SK-N-SH (cell line): ENCODE measurements around the gene KCNA1. TPM values are rescaled to one million over a fixed set of nuclear protein-coding genes. Genes with fewer than 3 reads are reported as not detected.

Experiments
- CTCF ChIA-PET: fragments of 300-600, 350-600 bp; formaldehyde crosslinking; extraction: SDS; loops from one replicate; lab custom pipeline; 2021; lab: Yijun Ruan, JAX
- POLR2A ChIA-PET: fragments of 350-600 bp; sonication (Branson Sonifier 250); formaldehyde crosslinking; extraction: SDS; loops from one replicate; lab custom pipeline; 2020; ENCODE audit warnings: antibody characterized with exemption, inconsistent platforms; lab: Yijun Ruan, JAX
- DNase-seq: peaks from one replicate; pipeline ENCODE4 v3.0.0; 2012
- H2AFZ ChIP-seq: fragments of 200-600 bp; sonication (generic); 2 replicates; pipeline ENCODE4 v1.8.1; 2016; ENCODE audit warnings: antibody characterized with exemption, mild to moderate bottlenecking, low read depth
- H3F3A ChIP-seq: fragments of 200-600 bp; sonication (generic); replicated peaks from 2 replicates; pipeline ENCODE3; 2016; ENCODE audit warnings: antibody characterized with exemption, mild to moderate bottlenecking; ENCODE audit not compliant: insufficient read depth
- H3K27ac ChIP-seq, 2 experiments: fragments of 200-500 bp in 1 of 2; fragments of 200-600 bp in 1 of 2; sonication (Bioruptor generic) in 1 of 2; sonication (generic), shearing (Covaris generic) in 1 of 2; 2 replicates each; pipeline versions ENCODE4 v1.5.1 to v1.6.1; 2014 to 2016; ENCODE audit warnings: low read depth in 2 of 2, inconsistent platforms in 1 of 2, low read length in 1 of 2, mild to moderate bottlenecking in 1 of 2, mixed read lengths in 1 of 2
- H3K27me3 ChIP-seq: fragments of 200-600 bp; sonication (generic), shearing (Covaris generic); 2 replicates; pipeline ENCODE4 v1.6.1; 2016; ENCODE audit warnings: mixed run types; ENCODE audit not compliant: insufficient read depth
- H3K36me3 ChIP-seq, 2 experiments: fragments of 200-500 bp in 1 of 2; fragments of 200-600 bp in 1 of 2; sonication (Bioruptor generic) in 1 of 2; sonication (generic) in 1 of 2; replicated peaks in 1 of 2; 2 replicates each; pipeline versions ENCODE3 to v1.5.1; 2014 to 2016; ENCODE audit warnings: low read length in 1 of 2, mild to moderate bottlenecking in 1 of 2; ENCODE audit not compliant: insufficient read depth in 2 of 2, control insufficient read depth in 1 of 2
- H3K4me1 ChIP-seq, 2 experiments: fragments of 200-500 bp in 1 of 2; fragments of 200-600 bp in 1 of 2; sonication (Bioruptor generic) in 1 of 2; sonication (generic), shearing (Covaris generic) in 1 of 2; 2 replicates each; pipeline versions ENCODE4 v1.5.1 to v1.6.1; 2014 to 2016; ENCODE audit warnings: low read depth in 1 of 2, low read length in 1 of 2, mixed run types in 1 of 2; ENCODE audit not compliant: insufficient read depth in 2 of 2, control insufficient read depth in 1 of 2
- H3K4me2 ChIP-seq: fragments of 200-600 bp; sonication (generic), shearing (Covaris generic); 2 replicates; pipeline ENCODE4 v1.6.1; 2017; ENCODE audit warnings: mixed run types
- H3K4me3 ChIP-seq, 2 experiments: fragments of 200-500 bp in 1 of 2; fragments of 200-600 bp in 1 of 2; sonication (Bioruptor generic) in 1 of 2; sonication (generic), shearing (Covaris generic) in 1 of 2; 2 replicates each; pipeline versions ENCODE4 v1.5.1 to v1.8.1; 2014 to 2016; ENCODE audit warnings: low read depth in 2 of 2, inconsistent platforms in 1 of 2, low read length in 1 of 2, mild to moderate bottlenecking in 1 of 2, mixed read lengths in 1 of 2, moderate library complexity in 1 of 2
- H3K79me2 ChIP-seq: fragments of 200-600 bp; sonication (generic); 2 replicates; pipeline ENCODE4 v1.8.1; 2017; ENCODE audit warnings: mild to moderate bottlenecking; ENCODE audit not compliant: insufficient read depth
- H3K9ac ChIP-seq: fragments of 200-600 bp; sonication (generic); 2 replicates; pipeline ENCODE4 v1.6.1; 2017; ENCODE audit warnings: mixed run types
- H3K9me2 ChIP-seq: fragments of 200-600 bp; sonication (generic); 2 replicates; pipeline ENCODE4 v1.6.1; 2017; ENCODE audit warnings: mixed run types
- H3K9me3 ChIP-seq: fragments of 200-600 bp; sonication (generic); 2 replicates; pipeline ENCODE4 v1.6.1; 2017; ENCODE audit warnings: mixed run types, mild to moderate bottlenecking, moderate library complexity
- H4K20me1 ChIP-seq: fragments of 200-600 bp; sonication (generic); 2 replicates; pipeline ENCODE4 v1.6.1; 2017; ENCODE audit warnings: mild to moderate bottlenecking, mixed run types; ENCODE audit not compliant: insufficient read depth
- ELF1 ChIP-seq: IDR thresholded peaks from 2 replicates; pipeline ENCODE4 v1.4.0; 2012
- EP300 ChIP-seq, 2 experiments: IDR thresholded peaks; 2 replicates each; pipeline versions ENCODE4 v1.4.0 to v1.6.1; 2012; ENCODE audit warnings: borderline replicate concordance in 1 of 2, low read depth in 1 of 2, low read length in 1 of 2
- GATA2 ChIP-seq: sonication (generic); formaldehyde crosslinking; IDR thresholded peaks from 2 replicates; pipeline ENCODE4 v1.5.0; 2020; ENCODE audit warnings: mild to moderate bottlenecking, missing genetic modification reagents
- MEF2A ChIP-seq: IDR thresholded peaks from 2 replicates; pipeline ENCODE4 v1.4.0; 2012; ENCODE audit warnings: low read depth, borderline replicate concordance
- NRF1 ChIP-seq: IDR thresholded peaks from 2 replicates; pipeline ENCODE4 v1.6.1; 2012; ENCODE audit warnings: low read depth, mild to moderate bottlenecking, low read length
- POLR2AphosphoS5 ChIP-seq: IDR thresholded peaks from 2 replicates; pipeline ENCODE4 v1.6.1; 2012; ENCODE audit warnings: low read depth, low read length
- RAD21 ChIP-seq: IDR thresholded peaks from 2 replicates; pipeline ENCODE4 v1.6.1; 2012; ENCODE audit warnings: mild to moderate bottlenecking, low read length
- RFX5 ChIP-seq: IDR thresholded peaks from 2 replicates; pipeline ENCODE4 v1.6.1; 2012; ENCODE audit warnings: mild to moderate bottlenecking, improper control_type of control experiment, low read length
- TAF1 ChIP-seq: IDR thresholded peaks from 2 replicates; pipeline ENCODE4 v1.6.1; 2012; ENCODE audit warnings: low read depth, mild to moderate bottlenecking, low read length, moderate library complexity, borderline replicate concordance
- TEAD4 ChIP-seq: IDR thresholded peaks from 2 replicates; pipeline ENCODE4 v1.4.0; 2012; ENCODE audit warnings: mild to moderate bottlenecking, borderline replicate concordance; ENCODE audit not compliant: insufficient read depth
- YY1 ChIP-seq: IDR thresholded peaks from 2 replicates; pipeline ENCODE4 v1.4.0; 2012; ENCODE audit warnings: low read depth, mild to moderate bottlenecking
- WGBS: methylation state at CpG from one replicate; pipeline ENCODE4 v1.1.6; 2017; ENCODE audit warnings: low lambda C conversion rate; 5-methylcytosine and 5-hydroxymethylcytosine counted together
- polyA plus RNA-seq, 3 experiments: library from polyadenylated mRNA; depleted of rRNA; stranded (reverse); fragments of >200 nt; gene quantifications; 2 replicates each; pipeline ENCODE4 v1.2.3, GENCODE V29; 2012
- TF ChIP-seq, protein P1 (sequence below): IDR thresholded peaks from 2 replicates; pipeline ENCODE4 v1.4.0; 2012; ENCODE audit warnings: low read depth, borderline replicate concordance
- TF ChIP-seq, protein P2 (sequence below): IDR thresholded peaks from 2 replicates; pipeline ENCODE4 v1.4.0; 2012; ENCODE audit warnings: low read depth, borderline replicate concordance

Gene KCNA1
- polyA plus RNA-seq, 1 of the 3 experiments (the other 2 are of a cell fraction): not detected

DNA sequence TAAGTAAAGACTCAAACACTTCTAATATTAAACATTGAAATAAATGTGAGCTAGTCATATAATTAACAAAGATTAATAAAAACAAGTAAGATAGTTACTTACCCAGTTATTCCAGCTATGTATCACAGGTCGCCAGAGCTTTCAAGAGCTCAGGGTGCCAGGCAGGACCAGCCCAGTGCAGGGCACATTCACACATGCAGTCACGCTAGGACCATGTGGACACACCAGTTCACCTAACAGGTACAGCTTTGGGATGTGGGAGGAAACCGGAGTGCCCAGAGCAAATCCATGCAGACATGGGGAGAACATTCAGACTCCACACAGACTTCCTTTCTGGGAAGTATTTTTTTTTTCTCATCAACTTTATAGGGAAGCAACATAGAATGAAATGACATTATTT is 39.3 kb upstream of the KCNA1 start:
- H3F3A ChIP-seq: no peaks in the 10 kb centered on the region
- H3K9me3 ChIP-seq: 0 out of 2 replicates have a peak, but pooled peaks cover 5% of the 10 kb centered on the region
- TF ChIP-seq GATA2 (CRISPR knock-in tag): no peak
- TF ChIP-seq, protein P1, sequence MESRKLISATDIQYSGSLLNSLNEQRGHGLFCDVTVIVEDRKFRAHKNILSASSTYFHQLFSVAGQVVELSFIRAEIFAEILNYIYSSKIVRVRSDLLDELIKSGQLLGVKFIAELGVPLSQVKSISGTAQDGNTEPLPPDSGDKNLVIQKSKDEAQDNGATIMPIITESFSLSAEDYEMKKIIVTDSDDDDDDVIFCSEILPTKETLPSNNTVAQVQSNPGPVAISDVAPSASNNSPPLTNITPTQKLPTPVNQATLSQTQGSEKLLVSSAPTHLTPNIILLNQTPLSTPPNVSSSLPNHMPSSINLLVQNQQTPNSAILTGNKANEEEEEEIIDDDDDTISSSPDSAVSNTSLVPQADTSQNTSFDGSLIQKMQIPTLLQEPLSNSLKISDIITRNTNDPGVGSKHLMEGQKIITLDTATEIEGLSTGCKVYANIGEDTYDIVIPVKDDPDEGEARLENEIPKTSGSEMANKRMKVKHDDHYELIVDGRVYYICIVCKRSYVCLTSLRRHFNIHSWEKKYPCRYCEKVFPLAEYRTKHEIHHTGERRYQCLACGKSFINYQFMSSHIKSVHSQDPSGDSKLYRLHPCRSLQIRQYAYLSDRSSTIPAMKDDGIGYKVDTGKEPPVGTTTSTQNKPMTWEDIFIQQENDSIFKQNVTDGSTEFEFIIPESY: no peak
- no peak for TF ChIP-seq POLR2AphosphoS5
- no peak for TF ChIP-seq RAD21
- no peak for TF ChIP-seq MEF2A
- no peak for TF ChIP-seq EP300 (IDR thresholded peaks at IDR 0.05; ENCODE audit: borderline replicate concordance in 1 of 2, low read depth in 1 of 2, low read length in 1 of 2)
- TF ChIP-seq RFX5: no peak
- TF ChIP-seq, protein P2, sequence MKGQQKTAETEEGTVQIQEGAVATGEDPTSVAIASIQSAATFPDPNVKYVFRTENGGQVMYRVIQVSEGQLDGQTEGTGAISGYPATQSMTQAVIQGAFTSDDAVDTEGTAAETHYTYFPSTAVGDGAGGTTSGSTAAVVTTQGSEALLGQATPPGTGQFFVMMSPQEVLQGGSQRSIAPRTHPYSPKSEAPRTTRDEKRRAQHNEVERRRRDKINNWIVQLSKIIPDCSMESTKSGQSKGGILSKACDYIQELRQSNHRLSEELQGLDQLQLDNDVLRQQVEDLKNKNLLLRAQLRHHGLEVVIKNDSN: no peak
- TF ChIP-seq NRF1: no peak
- no peak for TF ChIP-seq YY1
- no peak for TF ChIP-seq TAF1
- TF ChIP-seq ELF1: no peak
- no peak for TF ChIP-seq TEAD4
- no peaks in the 10 kb centered on the region for H3K79me2 ChIP-seq
- DNase-seq: no peak
- peaks cover 73% of the 10 kb centered on the region for H3K27me3 ChIP-seq
- POLR2A ChIA-PET: no interaction called here
- H3K4me3 ChIP-seq: no peak overlapping the region
- no peaks in the 10 kb centered on the region for H4K20me1 ChIP-seq
- CTCF ChIA-PET: interaction anchor here (0.8 to 5.3 kb wide), 3 partner anchors 10 to 15 kb away, joined by 3 to 32 read pairs (median 7); no protein-coding TSS in a partner anchor
- no peaks in the 10 kb centered on the region for H3K4me1 ChIP-seq
- 5% methylated on average over 3 of the region's 3 CpGs for WGBS
- H2AFZ ChIP-seq: no peak overlapping the region
- no peaks in the 10 kb centered on the region for H3K36me3 ChIP-seq
- no peaks in the 10 kb centered on the region for H3K9me2 ChIP-seq
- no peak overlapping the region for H3K4me2 ChIP-seq
- H3K27ac ChIP-seq: no peak overlapping the region
- H3K9ac ChIP-seq: no peak overlapping the region

DNA sequence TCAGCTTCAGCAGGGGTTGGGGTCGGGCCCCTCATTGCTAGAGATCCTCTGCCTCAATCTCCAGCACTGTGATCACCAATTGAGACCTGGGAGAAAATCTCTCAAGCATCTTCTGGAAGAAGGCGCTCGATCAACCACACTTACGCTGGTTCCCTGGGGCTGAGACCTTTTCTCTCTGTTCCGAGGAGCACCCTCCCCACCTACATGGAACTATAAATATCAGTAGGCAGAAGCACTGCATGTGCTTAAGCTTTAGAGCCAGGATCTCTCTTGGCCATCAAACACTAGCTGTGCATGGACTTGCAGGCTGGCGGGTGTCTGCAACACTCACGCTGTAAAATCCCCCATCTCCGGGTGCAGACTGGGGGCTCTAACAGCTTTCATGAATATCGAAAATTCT is 38.2 kb upstream of the KCNA1 start:
- ChIA-PET POLR2A (no interaction called here), CTCF (interaction anchor here (1.1 kb wide), 1 partner anchor 14 kb away, joined by 3 read pairs; no protein-coding TSS in a partner anchor)
- peaks cover 62% of the 10 kb centered on the region; the same call in 1 of the 2 replicates for H3K27me3 ChIP-seq
- no peaks in the 10 kb centered on the region for H3K79me2 ChIP-seq
- H4K20me1 ChIP-seq: no peaks in the 10 kb centered on the region
- H3F3A ChIP-seq: no peaks in the 10 kb centered on the region
- no peak overlapping the region for H3K4me3 ChIP-seq
- no peak for DNase-seq
- no peaks in the 10 kb centered on the region for H3K4me1 ChIP-seq
- no peak for TF ChIP-seq MEF2A
- no peak for TF ChIP-seq RAD21
- no peak overlapping the region for H3K4me2 ChIP-seq
- H3K9ac ChIP-seq: no peak overlapping the region
- no peak overlapping the region for H2AFZ ChIP-seq
- no peaks in the 10 kb centered on the region for H3K9me2 ChIP-seq
- no peak overlapping the region for H3K27ac ChIP-seq
- WGBS: 17% methylated on average over 9 of the region's 9 CpGs
- 0 out of 2 replicates have a peak, but pooled peaks cover 5% of the 10 kb centered on the region for H3K9me3 ChIP-seq
- H3K36me3 ChIP-seq: no peaks in the 10 kb centered on the region
